ENCODE data around the gene C1orf74.

GRCh38 chr1:209815931-209816341 is 31.6 kb upstream of the C1orf74 start:
- TF ChIP-seq CTCF (IDR thresholded peaks at IDR 0.05) = no peak
- TF ChIP-seq POLR2A (IDR thresholded peaks at IDR 0.05) = no peak

Data from thyroid gland (tissue), 4 donors.